GM12878 (cell line): ENCODE measurements around the gene NEAT1. TPM values are rescaled to one million over a fixed set of nuclear protein-coding genes. Genes with fewer than 3 reads are reported as not detected.

Source experiments
- ATAC-seq: fragments of 200-7000 bp; cut with Tn5 transposase; 3 replicates; pipeline ENCODE4 v1.9.1; 2020; ENCODE audit warnings: mild to moderate bottlenecking, moderate library complexity
- BruUV-seq: library from RNA; stranded (reverse); fragments of 400-500 nt; replicated peaks from 2 replicates; lab custom pipeline; 2021; lab: Mats Ljungman, UMichigan
- CTCF ChIA-PET: fragments of 300-600 bp; sonication (Branson Sonifier 250); formaldehyde crosslinking; extraction: SDS; loops from one replicate; lab custom pipeline; 2021; ENCODE audit warnings: inconsistent platforms; lab: Yijun Ruan, JAX
- POLR2A ChIA-PET: fragments of 350-600 bp; formaldehyde crosslinking; extraction: SDS; loops from one replicate; lab custom pipeline; 2021; ENCODE audit warnings: inconsistent platforms; lab: Charles Lee
- RAD21 ChIA-PET: fragments of 300-600 bp; sonication (Branson Sonifier 250); formaldehyde crosslinking; loops from one replicate; lab custom pipeline; 2023; ENCODE audit warnings: antibody characterized with exemption; ENCODE audit not compliant: unreplicated experiment; lab: Charles Lee
- SMC1A ChIA-PET: fragments of 300-600 bp; sonication (Branson Sonifier 250); formaldehyde crosslinking; loops from one replicate; lab custom pipeline; 2023; ENCODE audit not compliant: unreplicated experiment, uncharacterized antibody; lab: Charles Lee
- DNase-seq: peaks from one replicate; pipeline ENCODE4 v3.0.0-alpha.2; 2011; ENCODE audit warnings: low read depth, low spot score
- FAIRE-seq: peaks from 3 replicates; lab custom pipeline; 2011; peaks lifted over from hg19 to GRCh38; lab: Jason Lieb, UNC
- H2AFZ ChIP-seq: 2 replicates; pipeline ENCODE4 v1.6.0; 2011; ENCODE audit warnings: low read depth, low read length, control low read depth; ENCODE audit not compliant: control insufficient read depth
- H3K27ac ChIP-seq: 2 replicates; pipeline ENCODE4 v1.5.1; 2011; ENCODE audit warnings: control low read depth; ENCODE audit not compliant: control insufficient read depth, insufficient read depth
- H3K27me3 ChIP-seq, 2 experiments: replicated peaks in 1 of 2; 2 replicates each; pipeline versions ENCODE4 v1.6.0 to v1.6.1; 2011; ENCODE audit warnings: low read length in 1 of 2; ENCODE audit not compliant: control insufficient read depth in 2 of 2, insufficient read depth in 2 of 2
- H3K36me3 ChIP-seq, 2 experiments: 2 replicates each; pipeline ENCODE4 v1.5.1; 2011; ENCODE audit warnings: low read length in 1 of 2; ENCODE audit not compliant: control insufficient read depth in 2 of 2, insufficient read depth in 2 of 2
- H3K4me1 ChIP-seq: 2 replicates; pipeline ENCODE4 v1.6.1; 2011; ENCODE audit warnings: mild to moderate bottlenecking, low read length, moderate library complexity, mixed read lengths; ENCODE audit not compliant: control insufficient read depth, insufficient read depth
- H3K4me2 ChIP-seq: 2 replicates; pipeline ENCODE4 v1.6.0; 2011; ENCODE audit warnings: control low read depth; ENCODE audit not compliant: control insufficient read depth, insufficient read depth
- H3K4me3 ChIP-seq: fragments of 200-600 bp; sonication (generic); 2 replicates; pipeline ENCODE4 v1.5.1; 2016
- H3K79me2 ChIP-seq: 2 replicates; pipeline ENCODE4 v1.6.0; 2011; ENCODE audit warnings: low read length; ENCODE audit not compliant: control insufficient read depth, insufficient read depth
- H3K9ac ChIP-seq: 2 replicates; pipeline ENCODE4 v1.8.0; 2011; ENCODE audit warnings: low read length, control low read depth, mixed read lengths; ENCODE audit not compliant: control insufficient read depth, insufficient read depth
- H3K9me3 ChIP-seq: replicated peaks from 3 replicates; pipeline ENCODE4 v1.5.1; 2011; ENCODE audit warnings: mild to moderate bottlenecking, low read length; ENCODE audit not compliant: control insufficient read depth, insufficient read depth
- H4K20me1 ChIP-seq: 2 replicates; pipeline ENCODE4 v1.6.0; 2011; ENCODE audit not compliant: control insufficient read depth, insufficient read depth
- CBFB ChIP-seq: IDR thresholded peaks from 2 replicates; pipeline ENCODE4 v1.6.1; 2016; ENCODE audit warnings: antibody characterized with exemption, low read depth
- ETV6 ChIP-seq, 2 experiments: fragments of 450-650 bp in 1 of 2; IDR thresholded peaks in 1 of 2; conservative IDR thresholded peaks in 1 of 2; 2 replicates each; pipeline ENCODE4 v1.6.1; 2014; ENCODE audit warnings: antibody characterized with exemption in 1 of 2, borderline replicate concordance in 1 of 2, low read depth in 1 of 2, mild to moderate bottlenecking in 1 of 2, moderate library complexity in 1 of 2
- HDGF ChIP-seq: fragments of 450-650 bp; IDR thresholded peaks from 2 replicates; pipeline ENCODE4 v1.6.1; 2016; ENCODE audit warnings: antibody characterized with exemption
- MTA2 ChIP-seq: fragments of 450-650 bp; IDR thresholded peaks from 2 replicates; pipeline ENCODE4 v1.6.1; 2016; ENCODE audit warnings: low read depth, mild to moderate bottlenecking, moderate library complexity
- RBBP5 ChIP-seq: fragments of 200-600 bp; sonication (generic); conservative IDR thresholded peaks from 2 replicates; pipeline ENCODE4 v1.6.1; 2016
- REST ChIP-seq: IDR thresholded peaks from 2 replicates; pipeline ENCODE4 v1.6.1; 2012; ENCODE audit warnings: mild to moderate bottlenecking, low read depth, low read length
- SIX5 ChIP-seq: IDR thresholded peaks from 2 replicates; pipeline ENCODE4 v1.6.1; 2011; ENCODE audit warnings: mild to moderate bottlenecking, low read depth, low read length, moderate library complexity; ENCODE audit not compliant: severe bottlenecking
- SMAD1 ChIP-seq: fragments of 450-650 bp; IDR thresholded peaks from 2 replicates; pipeline ENCODE4 v1.6.1; 2018; ENCODE audit warnings: mild to moderate bottlenecking, low read depth; ENCODE audit not compliant: partially characterized antibody
- SMC3 ChIP-seq: IDR thresholded peaks from 2 replicates; pipeline ENCODE4 v1.6.1; 2011; ENCODE audit warnings: low read length, improper control_type of control experiment, borderline replicate concordance
- USF1 ChIP-seq: IDR thresholded peaks from 2 replicates; pipeline ENCODE4 v1.6.1; 2011; ENCODE audit warnings: borderline replicate concordance, low read depth, mild to moderate bottlenecking, moderate library complexity, mixed read lengths, low read length; ENCODE audit not compliant: insufficient read depth; ENCODE audit errors: extremely low read length
- ZNF217 ChIP-seq: fragments of 450-650 bp; IDR thresholded peaks from 2 replicates; pipeline ENCODE4 v1.6.1; 2017; ENCODE audit warnings: antibody characterized with exemption, mild to moderate bottlenecking
- WGBS: methylation state at CpG from one replicate; pipeline ENCODE4 v1.1.6; 2016; ENCODE audit warnings: low lambda C conversion rate; ENCODE audit not compliant: insufficient replicate concordance, insufficient coverage; ENCODE audit errors: missing lambda C conversion rate; 5-methylcytosine and 5-hydroxymethylcytosine counted together
- in situ Hi-C: fragments of 300-500 bp; cut with MboI; formaldehyde crosslinking; loops from 9 replicates; pipeline ENCODE4 v1.14.3; 2018; ENCODE audit warnings: mixed read lengths
- intact Hi-C: fragments of 100-400 bp; cut with micrococcal nuclease; formaldehyde crosslinking; loops from one replicate; pipeline ENCODE4 v1.14.2; 2022; ENCODE audit not compliant: unreplicated experiment
- polyA plus RNA-seq, 11 experiments: library from polyadenylated mRNA; depleted of rRNA in 4 of 11; unstranded in 6 of 11; stranded (reverse) in 5 of 11; fragments of >200 nt; fragmentation: Nextera tagmentation in 4 of 11; fragmentation: Illumina TruSeq in 1 of 11; extraction: Ambion mirVana in 4 of 11; extraction: Trizol in 1 of 11; gene quantifications; 1 replicate in 1 of 11; 2 replicates in 10 of 11; pipeline versions ENCODE4 v1.2.1 to v1.2.3, GENCODE V29; 2011 to 2016; ENCODE audit warnings: inconsistent platforms in 2 of 11, missing spikeins in 2 of 11, low read depth in 1 of 11
- total RNA-seq, 4 experiments: library from RNA; depleted of rRNA in 3 of 4; stranded (reverse); fragments of >200 nt in 3 of 4; fragmentation: Illumina TruSeq in 1 of 4; extraction: Trizol in 1 of 4; gene quantifications; 2 replicates each; pipeline versions ENCODE4 v1.2.1 to v1.2.3, GENCODE V29; 2013 to 2021
- TF ChIP-seq, protein P1 (sequence below): fragments of 450-650 bp; formaldehyde crosslinking; IDR thresholded peaks from 2 replicates; pipeline ENCODE4 v1.4.0; 2020; ENCODE audit warnings: mild to moderate bottlenecking, moderate library complexity

NEAT1 gene
- total and polyA plus RNA-seq, 10 of the 15 experiments (the other 5 are each of a cell fraction or from before 2014, with no cell fraction given) = 13.6 to 328 (median 69.4) TPM

GRCh38 chr11:65489035-65489705 lies 66.6 kb downstream of the NEAT1 start (continued):
- no peak for TF ChIP-seq REST

DNA sequence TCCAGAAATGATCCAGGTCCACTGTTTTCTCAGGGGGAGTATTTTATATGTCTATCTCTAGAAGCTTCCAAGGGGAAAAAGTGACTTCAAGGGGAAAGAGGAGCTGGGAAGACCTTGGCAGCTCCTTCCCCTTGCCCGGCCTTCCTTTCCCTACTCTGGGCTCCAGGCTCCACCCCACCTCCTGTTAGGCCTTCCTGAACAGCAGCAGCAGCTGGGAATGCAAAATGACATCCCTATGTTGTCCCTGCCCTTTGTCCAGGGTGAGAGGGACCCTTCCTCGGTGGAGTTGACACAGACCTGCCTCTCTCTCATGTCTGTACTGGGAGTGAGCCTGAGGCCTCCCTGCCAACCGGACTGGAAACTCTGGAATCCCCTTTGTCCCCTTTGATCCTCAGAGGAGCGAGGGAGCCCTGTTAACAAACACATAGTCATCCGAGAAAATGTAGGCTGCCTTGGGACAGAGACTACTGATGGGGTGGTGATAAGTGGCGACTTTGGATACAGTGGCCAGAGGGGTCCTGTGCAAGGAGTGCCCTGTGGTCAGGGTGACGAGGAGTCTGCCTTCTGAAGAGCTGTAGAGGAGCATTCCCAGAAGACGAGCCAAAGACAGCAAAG lies 67.2 kb downstream of the NEAT1 start:
- ChIA-PET POLR2A (interaction anchor here (0.6 to 16.2 kb wide), 5 partner anchors 6 to 21 kb away, joined by 3 to 429 read pairs (median 106); partner anchors contain the start of gene MALAT1), CTCF (interaction anchor here (0.5 to 27.9 kb wide), 4 partner anchors 9 to 160 kb away, joined by 3 to 728 read pairs (median 54); partner anchors contain the start of gene MALAT1), RAD21 (interaction anchor here (1.2 to 14.2 kb wide), 4 partner anchors 8 to 68 kb away, joined by 4 to 282 read pairs (median 118); partner anchors contain the start of genes MALAT1 and NEAT1)
- no peaks in the 10 kb centered on the region for H4K20me1 ChIP-seq
- peaks cover 33% of the 10 kb centered on the region for H3K79me2 ChIP-seq
- H3K36me3 ChIP-seq = no peaks in the 10 kb centered on the region
- peaks cover 79% of the 10 kb centered on the region for H3K4me1 ChIP-seq
- DNase-seq = no peak
- BruUV-seq = no TSS peak
- in situ Hi-C loops = no loop called here
- TF ChIP-seq ZNF217 = no peak
- TF ChIP-seq CBFB = no peak
- TF ChIP-seq RBBP5 = no peak
- no peak for TF ChIP-seq HDGF
- TF ChIP-seq SMC3 = no peak
- TF ChIP-seq USF1 = no peak
- no peak for TF ChIP-seq ETV6 (conservative IDR thresholded peaks at IDR 0.05 in 1 of 2, IDR thresholded peaks at IDR 0.05 in 1 of 2; ENCODE audit: borderline replicate concordance in 1 of 2, low read depth in 1 of 2)
- TF ChIP-seq MTA2 = no peak
- TF ChIP-seq, protein P1, sequence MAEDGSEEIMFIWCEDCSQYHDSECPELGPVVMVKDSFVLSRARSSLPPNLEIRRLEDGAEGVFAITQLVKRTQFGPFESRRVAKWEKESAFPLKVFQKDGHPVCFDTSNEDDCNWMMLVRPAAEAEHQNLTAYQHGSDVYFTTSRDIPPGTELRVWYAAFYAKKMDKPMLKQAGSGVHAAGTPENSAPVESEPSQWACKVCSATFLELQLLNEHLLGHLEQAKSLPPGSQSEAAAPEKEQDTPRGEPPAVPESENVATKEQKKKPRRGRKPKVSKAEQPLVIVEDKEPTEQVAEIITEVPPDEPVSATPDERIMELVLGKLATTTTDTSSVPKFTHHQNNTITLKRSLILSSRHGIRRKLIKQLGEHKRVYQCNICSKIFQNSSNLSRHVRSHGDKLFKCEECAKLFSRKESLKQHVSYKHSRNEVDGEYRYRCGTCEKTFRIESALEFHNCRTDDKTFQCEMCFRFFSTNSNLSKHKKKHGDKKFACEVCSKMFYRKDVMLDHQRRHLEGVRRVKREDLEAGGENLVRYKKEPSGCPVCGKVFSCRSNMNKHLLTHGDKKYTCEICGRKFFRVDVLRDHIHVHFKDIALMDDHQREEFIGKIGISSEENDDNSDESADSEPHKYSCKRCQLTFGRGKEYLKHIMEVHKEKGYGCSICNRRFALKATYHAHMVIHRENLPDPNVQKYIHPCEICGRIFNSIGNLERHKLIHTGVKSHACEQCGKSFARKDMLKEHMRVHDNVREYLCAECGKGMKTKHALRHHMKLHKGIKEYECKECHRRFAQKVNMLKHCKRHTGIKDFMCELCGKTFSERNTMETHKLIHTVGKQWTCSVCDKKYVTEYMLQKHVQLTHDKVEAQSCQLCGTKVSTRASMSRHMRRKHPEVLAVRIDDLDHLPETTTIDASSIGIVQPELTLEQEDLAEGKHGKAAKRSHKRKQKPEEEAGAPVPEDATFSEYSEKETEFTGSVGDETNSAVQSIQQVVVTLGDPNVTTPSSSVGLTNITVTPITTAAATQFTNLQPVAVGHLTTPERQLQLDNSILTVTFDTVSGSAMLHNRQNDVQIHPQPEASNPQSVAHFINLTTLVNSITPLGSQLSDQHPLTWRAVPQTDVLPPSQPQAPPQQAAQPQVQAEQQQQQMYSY = no peak
- TF ChIP-seq SMAD1 = no peak
- TF ChIP-seq SIX5 = no peak
- TF ChIP-seq, all 136 proteins: peak for 0
- H3K9ac ChIP-seq = no peak overlapping the region
- WGBS = 73% methylated on average over 8 of the region's 8 CpGs
- FAIRE-seq = no peak
- no peaks in the 10 kb centered on the region for H3K9me3 ChIP-seq
- SMC1A ChIA-PET = interaction anchor here (1.0 to 15.8 kb wide), 5 partner anchors 9 to 73 kb away, joined by 3 to 146 read pairs (median 31); partner anchors contain the start of gene MALAT1
- no peak overlapping the region for H2AFZ ChIP-seq
- H3K4me2 ChIP-seq = no peak overlapping the region
- ATAC-seq = no peak
- no peak overlapping the region; the same call in 1 of the 2 replicates for H3K27ac ChIP-seq
- intact Hi-C loops = no loop called here
- H3K27me3 ChIP-seq = no peaks in the 10 kb centered on the region
- H3K4me3 ChIP-seq = no peak overlapping the region
